ENCODE data around the gene CD2AP.
"Not testable (repeated sequence)": the region's sequence is repeated elsewhere in the genome, so short reads cannot be mapped to it uniquely, and the experiment has no call there.

Gene CD2AP

GRCh38 chr6:47509937-47510336, 32.3 kb downstream of the CD2AP start:
- DNase-seq, result no peak

- DNase-seq, result no peak
Observed at GRCh38 chr6:47512872-47513271, 35.3 kb downstream of the CD2AP start.

GRCh38 chr6:47519279-47519678, 41.7 kb downstream of the CD2AP start:
- DNase-seq, result no peak

- no peak for DNase-seq
Observed at GRCh38 chr6:47520282-47520681, 42.7 kb downstream of the CD2AP start.

- DNase-seq, result no peak
Observed at GRCh38 chr6:47521961-47522360, 44.4 kb downstream of the CD2AP start.

GRCh38 chr6:47524136-47524845, 46.7 kb downstream of the CD2AP start:
- no peak for DNase-seq

- DNase-seq, result no peak
Observed at GRCh38 chr6:47525330-47526057, 47.9 kb downstream of the CD2AP start.

GRCh38 chr6:47527274-47527673, 49.7 kb downstream of the CD2AP start:
- no peak for DNase-seq

GRCh38 chr6:47529734-47530133, 52.1 kb downstream of the CD2AP start:
- DNase-seq, result no peak

- no peak for DNase-seq
Observed at GRCh38 chr6:47532981-47533585, 55.5 kb downstream of the CD2AP start.

- DNase-seq, result no peak
Observed at GRCh38 chr6:47534063-47534462, 56.5 kb downstream of the CD2AP start.

GRCh38 chr6:47535316-47536225, 58.0 kb downstream of the CD2AP start:
- DNase-seq, result no peak

GRCh38 chr6:47536816-47537401, 59.3 kb downstream of the CD2AP start:
- DNase-seq, result no peak

- no peak for DNase-seq
Observed at GRCh38 chr6:47545223-47545622, 67.6 kb downstream of the CD2AP start.

GRCh38 chr6:47551670-47552069, 74.1 kb downstream of the CD2AP start:
- DNase-seq, result no peak

GRCh38 chr6:47552319-47552718, 74.7 kb downstream of the CD2AP start:
- no peak for DNase-seq

- DNase-seq, result not testable (repeated sequence)
Observed at GRCh38 chr6:47553243-47553642, 75.7 kb downstream of the CD2AP start.

GRCh38 chr6:47556459-47556858, 78.9 kb downstream of the CD2AP start:
- not testable (repeated sequence) for DNase-seq

- no peak for DNase-seq
Observed at GRCh38 chr6:47563162-47563561, 85.6 kb downstream of the CD2AP start.

GRCh38 chr6:47566602-47567001, 89.0 kb downstream of the CD2AP start:
- DNase-seq, result not testable (repeated sequence)

GRCh38 chr6:47567586-47567985, 90.0 kb downstream of the CD2AP start:
- no peak for DNase-seq

GRCh38 chr6:47571488-47571887, 93.9 kb downstream of the CD2AP start:
- no peak for DNase-seq

- DNase-seq, result no peak
Observed at GRCh38 chr6:47573109-47573508, 95.5 kb downstream of the CD2AP start.

Measured in CD4-positive, alpha-beta T cell treated with Interleukin-6 for 4 hours (primary cell).